PFSK-1 (cell line): ENCODE measurements around the gene REPS1.

Experiments used
- POLR2AphosphoS5 ChIP-seq: IDR thresholded peaks from 2 replicates; pipeline ENCODE4 v1.6.1; 2012; ENCODE audit warnings: low read depth, mild to moderate bottlenecking, control low read depth, low read length, moderate library complexity
- REST ChIP-seq, 2 experiments: IDR thresholded peaks; 2 replicates each; pipeline versions ENCODE4 v1.6.1 to v1.8.0; 2011 to 2012; ENCODE audit warnings: low read depth in 2 of 2, low read length in 2 of 2, control low read depth in 1 of 2, inconsistent platforms in 1 of 2, mild to moderate bottlenecking in 1 of 2, moderate library complexity in 1 of 2; ENCODE audit not compliant: insufficient read depth in 1 of 2
- SIN3A ChIP-seq: IDR thresholded peaks from 2 replicates; pipeline ENCODE4 v1.6.1; 2012; ENCODE audit warnings: mild to moderate bottlenecking, low read length, moderate library complexity, borderline replicate concordance; ENCODE audit not compliant: insufficient read depth
- TAF1 ChIP-seq: IDR thresholded peaks from 2 replicates; pipeline ENCODE4 v1.6.1; 2012; ENCODE audit warnings: low read length, control low read depth, borderline replicate concordance; ENCODE audit not compliant: insufficient read depth

- TF ChIP-seq TAF1 (no peak), POLR2AphosphoS5 (no peak), REST (IDR thresholded peaks at IDR 0.05; ENCODE audit: insufficient read depth in 1 of 2, low read depth in 2 of 2, low read length in 2 of 2) (no peak), SIN3A (no peak)
Observed at GRCh38 chr6:138920906-138921305, 67.1 kb downstream of the REPS1 start.
